Osteocyte (in vitro differentiated cells): ENCODE results near the gene C1orf141. TPM values are rescaled to one million over a fixed set of nuclear protein-coding genes. Genes with fewer than 3 reads are reported as not detected.
A peak's percentile ranks its signal among the peaks of the same experiment; 100 is the strongest.

ENCODE experiments used
- DNase-seq: peaks from one replicate; pipeline ENCODE4 v3.0.0; 2021; ENCODE audit warnings: mixed read lengths; ENCODE audit not compliant: unreplicated experiment; ENCODE audit errors: extremely low spot score
- H3K27ac Mint-ChIP-seq: one replicate; pipeline ENCODE4 v1.8.0; 2021; ENCODE audit warnings: mild to moderate bottlenecking, mixed read lengths; ENCODE audit not compliant: unreplicated experiment
- H3K27me3 Mint-ChIP-seq: one replicate; pipeline ENCODE4 v1.8.0; 2021; ENCODE audit warnings: mixed read lengths; ENCODE audit not compliant: unreplicated experiment
- H3K36me3 Mint-ChIP-seq: one replicate; pipeline ENCODE4 v1.8.0; 2021; ENCODE audit warnings: mixed read lengths; ENCODE audit not compliant: unreplicated experiment
- H3K4me1 Mint-ChIP-seq: one replicate; pipeline ENCODE4 v1.8.0; 2021; ENCODE audit warnings: mixed read lengths; ENCODE audit not compliant: unreplicated experiment
- H3K4me3 Mint-ChIP-seq: one replicate; pipeline ENCODE4 v1.8.0; 2021; ENCODE audit warnings: mild to moderate bottlenecking, moderate library complexity, mixed read lengths; ENCODE audit not compliant: unreplicated experiment
- H3K9me3 Mint-ChIP-seq: one replicate; pipeline ENCODE4 v1.8.0; 2021; ENCODE audit warnings: mixed read lengths; ENCODE audit not compliant: unreplicated experiment
- CTCF ChIP-seq: fragments of 200-600 bp; sonication (generic); IDR thresholded peaks from 2 replicates; pipeline ENCODE4 v1.5.0; 2021; ENCODE audit warnings: antibody characterized with exemption, mild to moderate bottlenecking, moderate library complexity
- total RNA-seq: library from RNA; stranded (reverse); gene quantifications from 2 replicates; pipeline ENCODE4 v1.2.1, GENCODE V29; 2021

Gene C1orf141
- total RNA-seq, 1 donor from 2014 or later = not detected

GRCh38 chr1:67062412-67062811 lies 72.4 kb downstream of the C1orf141 start:
- Mint-ChIP-seq H3K27ac (no peak overlapping the region), H3K36me3 (no peaks in the 10 kb centered on the region), H3K4me3 (no peak overlapping the region), H3K4me1 (peaks cover 12% of the 10 kb centered on the region), H3K9me3 (peaks cover 6% of the 10 kb centered on the region), H3K27me3 (no peaks in the 10 kb centered on the region)
- TF ChIP-seq CTCF = no peak
- no peak for DNase-seq

- DNase-seq = no peak
- no peak for TF ChIP-seq CTCF
- peak overlapping the region; percentile 45 for H3K27ac Mint-ChIP-seq
- H3K4me1 Mint-ChIP-seq = peaks cover 12% of the 10 kb centered on the region
- H3K9me3 Mint-ChIP-seq = no peaks in the 10 kb centered on the region
- H3K27me3 Mint-ChIP-seq = no peaks in the 10 kb centered on the region
- no peak overlapping the region for H3K4me3 Mint-ChIP-seq
- H3K36me3 Mint-ChIP-seq = no peaks in the 10 kb centered on the region
Measured at GRCh38 chr1:67061266-67061665, 73.5 kb downstream of the C1orf141 start.

DNA sequence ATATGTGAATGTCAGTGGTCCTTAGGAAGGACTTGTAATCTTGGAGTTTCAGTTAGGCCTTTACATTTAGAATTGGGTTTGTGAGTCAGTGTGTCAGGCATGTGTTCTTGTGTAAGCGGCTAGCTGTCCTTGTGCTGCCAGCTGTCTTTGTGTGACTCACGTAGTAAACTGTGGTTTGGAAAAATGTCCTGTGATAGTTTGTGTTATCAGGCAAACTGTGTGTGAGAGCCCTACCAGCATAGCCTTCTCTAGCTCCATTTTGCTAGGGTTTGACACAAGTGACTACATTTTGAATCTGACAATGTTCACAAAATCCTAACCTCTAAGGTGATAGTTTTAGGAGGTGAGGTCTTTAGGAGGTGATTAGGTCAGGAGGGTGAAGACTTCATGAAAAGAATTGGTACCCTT lies 74.0 kb downstream of the C1orf141 start:
- DNase-seq = no peak
- H3K9me3 Mint-ChIP-seq = no peaks in the 10 kb centered on the region
- peak overlapping the region; percentile 45 for H3K27ac Mint-ChIP-seq
- H3K27me3 Mint-ChIP-seq = no peaks in the 10 kb centered on the region
- peaks cover 12% of the 10 kb centered on the region for H3K4me1 Mint-ChIP-seq
- no peaks in the 10 kb centered on the region for H3K36me3 Mint-ChIP-seq
- TF ChIP-seq CTCF = no peak
- no peak overlapping the region for H3K4me3 Mint-ChIP-seq

DNA sequence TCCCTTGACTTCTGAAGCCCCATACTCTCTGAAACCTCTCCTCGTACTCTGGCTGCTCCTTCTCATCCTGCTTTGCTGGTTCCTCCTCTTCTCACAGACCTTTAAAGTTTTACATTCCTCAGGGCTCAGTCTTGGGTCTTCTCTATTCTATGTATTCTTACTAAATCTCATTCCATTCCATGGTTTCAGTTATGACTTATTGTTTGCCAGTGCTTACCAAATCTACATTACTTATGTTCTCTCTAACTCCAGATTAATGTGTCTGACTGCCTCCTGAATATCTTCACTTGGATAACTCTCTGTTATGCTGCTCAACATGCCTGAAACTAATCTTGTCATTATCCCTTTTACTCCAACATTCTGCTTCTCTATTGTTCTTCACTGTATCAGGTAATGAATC lies 75.4 kb downstream of the C1orf141 start:
- no peak overlapping the region for H3K4me3 Mint-ChIP-seq
- no peaks in the 10 kb centered on the region for H3K27me3 Mint-ChIP-seq
- H3K36me3 Mint-ChIP-seq = no peaks in the 10 kb centered on the region
- no peak for TF ChIP-seq CTCF
- H3K4me1 Mint-ChIP-seq = peaks cover 18% of the 10 kb centered on the region
- DNase-seq = no peak
- no peaks in the 10 kb centered on the region for H3K9me3 Mint-ChIP-seq
- H3K27ac Mint-ChIP-seq = no peak overlapping the region

- H3K4me3 Mint-ChIP-seq = no peak overlapping the region
- no peaks in the 10 kb centered on the region for H3K36me3 Mint-ChIP-seq
Measured at GRCh38 chr1:67058761-67059160, 76.0 kb downstream of the C1orf141 start.

More at GRCh38 chr1:67058761-67059160, 76.0 kb downstream of the C1orf141 start:
- Mint-ChIP-seq H3K27ac (no peak overlapping the region), H3K9me3 (no peaks in the 10 kb centered on the region), H3K27me3 (no peaks in the 10 kb centered on the region), H3K4me1 (peaks cover 18% of the 10 kb centered on the region)
- no peak for DNase-seq
- TF ChIP-seq CTCF = no peak
